Retinal pigment epithelial cell (primary cell): ENCODE data around the gene SYT1.
"Not testable (repeated sequence)": the region's sequence is repeated elsewhere in the genome, so short reads cannot be mapped to it uniquely, and the experiment has no call there.

Experiments
- DNase-seq: peaks from one replicate; pipeline ENCODE4 v3.0.0-alpha.2; 2010; ENCODE audit warnings: low read depth
- H3K4me3 ChIP-seq: 2 replicates; pipeline ENCODE4 v1.5.1; 2011; ENCODE audit warnings: mild to moderate bottlenecking, low read length, control low read depth, moderate library complexity
- CTCF ChIP-seq: conservative IDR thresholded peaks from 2 replicates; pipeline ENCODE4 v1.5.1; 2011; ENCODE audit warnings: low read depth, low read length, control low read depth, inconsistent platforms

The SYT1 gene

DNA sequence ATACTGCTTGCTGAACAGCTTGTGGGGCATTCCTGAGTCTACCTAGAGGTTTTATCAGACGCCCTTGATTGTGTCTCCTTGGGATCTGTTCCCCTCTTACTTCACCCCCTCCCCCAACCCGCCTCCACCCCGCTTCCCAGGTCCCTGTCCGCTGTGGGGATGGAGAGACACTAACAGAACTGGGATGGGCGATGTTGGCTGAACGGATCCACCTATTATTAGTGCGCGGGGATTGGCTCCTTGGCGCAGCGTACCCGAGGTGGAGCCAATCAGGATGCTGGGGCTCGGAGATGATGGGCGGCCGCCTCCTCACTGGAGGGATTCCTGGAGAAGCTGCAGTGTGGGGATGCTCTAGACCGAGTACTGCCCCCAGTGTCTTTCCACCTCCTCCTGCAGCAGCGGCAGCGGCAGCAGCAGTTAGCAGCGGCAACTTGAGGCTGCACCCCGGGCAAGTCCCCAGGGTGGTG is at the start of gene SYT1:
Gene SYT1, plus strand, starts transcription at position 372 of the 467 bp plus-strand sequence.
- TF ChIP-seq CTCF = no peak
- DNase-seq = peak; percentile 44
- peak within 1 kb of the TSS; percentile 86 for H3K4me3 ChIP-seq

DNA sequence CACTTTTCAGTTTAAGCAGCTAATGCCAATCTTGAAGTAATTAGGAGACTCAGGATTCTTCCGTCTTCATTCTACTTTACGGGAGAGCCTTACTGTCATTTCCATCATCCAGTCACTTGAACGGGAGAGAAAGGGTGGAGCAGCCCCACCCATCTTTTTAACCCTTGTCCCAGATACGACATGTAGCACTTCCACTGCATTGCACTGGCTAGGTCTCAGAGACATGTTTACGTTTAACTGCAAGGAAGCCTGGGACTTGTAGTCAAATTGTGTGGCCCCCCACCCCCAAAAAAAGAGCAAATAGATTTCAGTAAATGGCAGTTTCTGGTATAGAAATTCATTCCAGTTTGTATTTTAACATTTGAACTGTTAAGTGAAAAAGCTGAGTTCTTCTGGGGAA is 46.1 kb upstream of the SYT1 start:
- TF ChIP-seq CTCF = no peak
- DNase-seq = no peak
- peak overlapping the region; percentile 9 for H3K4me3 ChIP-seq

DNA sequence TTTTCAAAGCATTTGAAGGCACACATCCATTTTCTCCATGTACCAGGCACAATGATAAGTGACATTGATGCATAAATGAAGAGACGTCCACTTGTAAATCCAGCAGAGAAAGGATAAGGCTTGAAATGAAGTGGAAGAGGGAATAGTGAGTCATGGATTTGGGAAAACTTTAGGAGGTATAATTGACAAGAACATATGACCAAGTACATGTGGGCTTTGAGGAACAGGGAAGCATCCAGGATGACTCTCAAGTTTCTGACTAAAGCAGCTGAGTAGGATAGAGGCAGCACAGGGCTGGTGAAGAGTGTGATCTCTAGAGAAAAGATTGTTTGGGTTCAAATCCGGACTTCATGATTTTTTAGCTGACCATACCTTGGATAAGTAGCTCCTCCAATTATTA is 43.6 kb upstream of the SYT1 start:
- no peak for TF ChIP-seq CTCF
- no peak overlapping the region for H3K4me3 ChIP-seq
- no peak for DNase-seq

DNA sequence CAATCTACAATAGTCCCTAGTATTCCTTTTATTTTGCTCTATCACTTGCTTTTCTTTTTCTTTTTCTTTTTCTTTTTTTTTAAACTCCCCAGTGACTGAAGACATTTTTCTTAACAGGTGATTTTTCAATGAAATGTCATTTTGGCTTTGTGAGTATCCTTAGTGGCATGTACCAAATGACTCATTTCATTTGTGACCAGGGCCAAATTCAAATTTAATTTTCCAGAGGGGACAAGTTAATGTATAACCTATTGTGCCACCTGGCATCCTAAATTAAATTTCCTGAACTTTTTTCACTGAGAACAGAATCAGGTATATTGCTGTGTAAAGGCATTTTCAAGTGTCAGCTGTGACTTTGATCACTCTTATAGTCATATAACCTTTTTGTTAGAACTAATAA is 39.7 kb upstream of the SYT1 start:
- no peak for DNase-seq
- no peak for TF ChIP-seq CTCF
- H3K4me3 ChIP-seq = no peak overlapping the region

DNA sequence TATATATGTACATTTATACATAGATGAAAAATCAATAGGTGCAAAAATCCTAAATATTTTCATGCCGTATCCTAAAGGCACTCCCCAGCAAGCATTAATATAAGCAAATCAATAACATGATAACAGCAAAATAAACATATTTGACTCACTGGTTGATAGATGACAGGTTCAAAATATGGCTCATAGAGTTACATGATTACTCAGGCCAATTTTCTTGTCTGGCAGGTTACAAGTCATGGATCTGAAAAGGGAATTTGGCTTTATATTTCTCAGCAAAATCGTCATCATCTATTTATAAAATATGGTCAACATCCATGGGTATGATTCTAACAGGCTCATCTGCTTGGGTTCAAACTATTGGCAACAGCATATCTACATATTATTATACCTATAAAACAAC is 34.9 kb upstream of the SYT1 start:
- H3K4me3 ChIP-seq = no peak overlapping the region
- no peak for DNase-seq
- no peak for TF ChIP-seq CTCF

DNA sequence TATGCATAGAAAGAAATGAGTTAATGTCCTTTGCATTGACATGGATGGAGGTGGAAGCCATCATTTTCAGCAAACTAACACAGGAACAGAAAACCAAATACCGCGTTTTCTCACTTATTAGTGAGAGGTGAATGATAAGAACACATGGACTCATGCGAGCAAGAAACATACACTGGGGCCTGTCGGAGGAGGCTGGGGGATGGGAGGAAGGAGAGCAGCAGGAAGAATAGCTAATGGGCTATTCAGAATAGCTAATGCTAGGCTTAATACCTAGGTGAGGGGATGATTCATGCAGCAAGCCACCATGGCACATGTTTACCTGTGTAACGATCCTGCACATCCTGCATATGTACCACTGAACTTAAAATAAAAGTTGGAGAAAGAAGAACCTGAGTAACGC is 29.1 kb upstream of the SYT1 start:
- TF ChIP-seq CTCF = no peak

GRCh38 chr12:78840518-78841019 is 24.0 kb upstream of the SYT1 start:
- not testable (repeated sequence) for DNase-seq, H3K4me3 ChIP-seq

More for the DNA sequence above, 29.1 kb upstream of the SYT1 start:
- H3K4me3 ChIP-seq = no peak overlapping the region
- no peak for DNase-seq

- no peak for TF ChIP-seq CTCF
- no peak overlapping the region for H3K4me3 ChIP-seq
- no peak for DNase-seq
Observed at GRCh38 chr12:78853231-78853630, 11.3 kb upstream of the SYT1 start.
